ENCODE data around the gene STXBP6.

- TF ChIP-seq POLR2A (IDR thresholded peaks at IDR 0.05) (no peak), POLR2AphosphoS5 (IDR thresholded peaks at IDR 0.05) (no peak)
These were observed 181.6 kb downstream of the STXBP6 start for GRCh38 chr14:24868389-24868788.

Data from suprapubic skin (tissue), 4 donors.